Activated CD8-positive, alpha-beta T cell treated with anti-CD3 and anti-CD28 coated beads, Interleukin-2, amount 10 ng/mL, durations not matched to agents 7 days and 5 days (primary cell): Measurements from ENCODE around the gene ZNF341. TPM values are rescaled to one million over a fixed set of nuclear protein-coding genes. Genes with fewer than 3 reads are reported as not detected.
A peak's percentile ranks its signal among the peaks of the same experiment; 100 is the strongest.
"Not testable (repeated sequence)": the region's sequence is repeated elsewhere in the genome, so short reads cannot be mapped to it uniquely, and the experiment has no call there.

ENCODE experiments used
- ATAC-seq: fragments of 150-1000 bp; cut with Tn5 transposase; one replicate; pipeline ENCODE4 v1.10.0; 2021; ENCODE audit warnings: moderate library complexity
- CTCF ChIA-PET: fragments of 350-600 bp; sonication (Branson Sonifier 250); formaldehyde crosslinking; loops from one replicate; lab custom pipeline; 2021; ENCODE audit warnings: antibody characterized with exemption; lab: Charles Lee
- POLR2A ChIA-PET: fragments of 350-600 bp; sonication (Branson Sonifier 250); formaldehyde crosslinking; loops from one replicate; lab custom pipeline; 2021; ENCODE audit warnings: antibody characterized with exemption; lab: Charles Lee
- DNase-seq: peaks from one replicate; pipeline ENCODE4 v3.0.0-alpha.2; 2020
- H3K27ac Mint-ChIP-seq: one replicate; pipeline ENCODE4 v1.8.0; 2021; ENCODE audit warnings: mild to moderate bottlenecking, mixed read lengths
- H3K27me3 Mint-ChIP-seq: one replicate; pipeline ENCODE4 v1.8.0; 2021; ENCODE audit warnings: low read depth, mixed read lengths
- H3K36me3 Mint-ChIP-seq: one replicate; pipeline ENCODE4 v1.8.0; 2021; ENCODE audit warnings: low read depth, mixed read lengths
- H3K4me1 Mint-ChIP-seq: one replicate; pipeline ENCODE4 v1.8.0; 2021; ENCODE audit warnings: low read depth, mixed read lengths
- H3K4me3 Mint-ChIP-seq: one replicate; pipeline ENCODE4 v1.8.0; 2021; ENCODE audit warnings: mild to moderate bottlenecking, mixed read lengths
- H3K9me3 Mint-ChIP-seq: one replicate; pipeline ENCODE4 v1.8.0; 2022; ENCODE audit warnings: mixed read lengths; ENCODE audit not compliant: insufficient read depth
- total RNA-seq, 2 experiments: library from RNA; stranded (reverse); gene quantifications; one replicate each; pipeline ENCODE4 v1.2.3, GENCODE V29; 2021

Gene ZNF341
- total RNA-seq, 2 experiments from 2014 or later = 4.7 to 5.2 TPM

DNA sequence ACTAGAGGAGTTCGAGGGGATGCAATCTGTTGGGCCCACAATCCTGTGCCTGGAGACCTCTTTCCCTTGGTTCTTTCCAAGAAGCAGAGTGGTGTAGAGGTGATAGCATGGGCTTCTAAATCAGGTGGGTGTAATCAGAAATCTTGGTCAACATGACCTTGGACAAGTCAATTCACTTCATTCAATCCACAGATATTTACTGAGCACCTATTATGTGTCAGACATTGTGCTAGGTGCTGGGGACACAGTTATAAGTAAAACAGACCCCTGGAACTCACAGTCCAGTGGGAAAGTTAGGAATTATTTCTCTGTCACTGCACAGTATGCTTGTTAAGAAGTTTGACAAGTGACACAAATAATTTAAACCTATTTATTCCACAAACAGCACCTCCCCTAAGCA lies 42.3 kb upstream of the ZNF341 start:
- Mint-ChIP-seq H3K9me3 (no peaks in the 10 kb centered on the region), H3K27me3 (no peaks in the 10 kb centered on the region), H3K27ac (peak overlapping the region; percentile 96), H3K4me1 (peaks cover 66% of the 10 kb centered on the region), H3K4me3 (peak overlapping the region; percentile 67), H3K36me3 (peaks cover 10% of the 10 kb centered on the region)
- POLR2A ChIA-PET = interaction anchor here (2.0 to 3.1 kb wide), 3 partner anchors 10 to 30 kb away, joined by 8 to 25 read pairs (median 12); partner anchors contain the start of genes ACTL10 and PXMP4
- CTCF ChIA-PET = interaction anchor here (0.7 to 3.1 kb wide), 8 partner anchors 10 to 381 kb away, joined by 3 to 11 read pairs (median 4); partner anchors contain the start of gene PXMP4
- ATAC-seq (no peak), DNase-seq (no peak)

DNA sequence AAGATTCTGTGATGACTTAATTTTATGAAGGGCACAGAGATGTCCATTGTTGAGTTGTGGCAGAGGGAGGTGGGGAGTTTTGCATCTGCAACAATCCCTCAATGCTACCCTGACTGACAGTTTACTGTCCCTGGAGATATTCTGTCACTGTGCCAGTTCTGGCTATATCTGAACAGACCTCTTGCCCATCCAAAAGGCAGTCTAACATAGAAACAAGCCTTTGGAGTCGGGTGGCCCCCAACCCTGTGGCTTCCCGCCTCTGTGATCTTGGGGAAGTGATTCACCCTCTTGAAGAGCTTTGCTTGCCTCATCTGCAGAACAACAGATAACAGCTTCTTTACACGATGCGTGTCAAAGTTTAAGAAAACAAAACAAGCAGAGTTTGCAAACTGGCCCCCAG lies 41.8 kb upstream of the ZNF341 start:
- POLR2A ChIA-PET = interaction anchor here (1.1 to 3.1 kb wide), 5 partner anchors 10 to 42 kb away, joined by 4 to 25 read pairs (median 8); partner anchors contain the start of genes ACTL10, PXMP4 and ZNF341
- peak; percentile 76 for DNase-seq
- Mint-ChIP-seq H3K4me3 (peak overlapping the region; percentile 67), H3K9me3 (no peaks in the 10 kb centered on the region), H3K36me3 (peaks cover 5% of the 10 kb centered on the region), H3K27ac (peak overlapping the region; percentile 96), H3K4me1 (peaks cover 61% of the 10 kb centered on the region), H3K27me3 (no peaks in the 10 kb centered on the region)
- CTCF ChIA-PET = interaction anchor here (1.0 to 3.1 kb wide), 5 partner anchors 10 to 380 kb away, joined by 3 to 11 read pairs (median 5); partner anchors contain the start of gene PXMP4
- ATAC-seq = peak; percentile 13

DNA sequence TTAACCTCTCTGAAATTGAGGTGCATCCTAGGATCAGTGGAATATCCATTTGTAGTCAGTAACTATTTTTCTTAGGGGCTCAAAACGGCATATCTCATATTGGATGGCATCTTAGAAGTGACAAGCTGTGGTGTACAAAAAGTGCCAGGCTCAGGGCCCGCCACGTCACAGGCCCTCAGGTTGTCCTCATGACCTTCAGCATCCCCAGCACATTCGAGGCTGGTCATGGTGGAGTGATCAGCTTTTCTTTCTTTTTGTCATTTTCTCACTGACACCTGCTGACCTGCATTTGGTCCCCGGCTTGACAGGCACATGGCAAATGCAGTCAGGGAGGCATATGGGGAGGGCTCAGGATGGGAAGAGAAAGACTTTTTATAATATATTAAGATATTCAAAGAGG lies 38.5 kb upstream of the ZNF341 start:
- Mint-ChIP-seq H3K27me3 (no peaks in the 10 kb centered on the region), H3K9me3 (no peaks in the 10 kb centered on the region)
- POLR2A ChIA-PET = interaction anchor here (1.2 to 1.7 kb wide), 2 partner anchors 12 to 27 kb away, joined by 3 to 4 read pairs; partner anchors contain the start of gene PXMP4

DNA sequence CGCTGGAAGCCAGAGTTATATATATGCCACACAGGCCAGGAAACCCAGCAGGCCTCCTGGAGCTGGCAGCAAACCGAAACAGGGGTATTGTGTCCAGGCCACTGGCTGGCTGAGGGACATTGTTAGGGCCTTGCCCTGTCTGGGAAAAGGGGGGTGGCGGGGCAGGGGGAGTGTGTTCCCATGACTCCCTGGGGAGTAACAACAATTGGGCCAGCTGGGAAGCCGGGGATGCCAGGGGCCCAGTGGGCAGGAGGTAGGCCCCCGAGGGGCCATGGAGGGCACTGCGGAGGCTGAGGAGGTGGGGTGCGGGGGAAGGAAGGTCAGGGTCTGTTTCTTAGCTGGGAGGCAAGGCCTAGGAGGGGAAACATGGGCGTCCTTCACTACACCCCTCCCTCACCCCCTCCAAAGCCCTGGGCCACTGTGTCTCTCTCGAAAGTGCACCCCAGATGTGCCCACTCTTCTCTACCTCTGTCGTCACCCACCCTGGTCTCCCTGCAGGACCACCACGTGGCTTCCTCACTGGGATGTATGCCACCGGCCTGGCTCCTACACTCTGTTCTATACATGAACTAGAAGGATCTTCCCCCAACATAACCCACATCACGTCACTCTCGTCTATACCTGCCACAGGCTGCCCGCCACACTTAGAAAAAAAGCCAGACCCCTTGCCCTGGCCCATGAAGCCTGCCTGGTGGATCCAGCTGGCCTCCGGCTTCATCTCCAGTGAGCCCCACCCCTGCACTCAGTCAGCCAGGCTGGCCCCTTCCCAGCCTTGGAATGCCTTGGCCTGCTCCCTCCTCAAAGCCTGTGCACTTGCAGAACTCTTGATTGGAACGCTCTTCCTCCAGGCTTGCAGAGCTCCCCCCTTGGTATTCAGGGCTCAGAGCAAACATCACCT lies 37.8 kb upstream of the ZNF341 start:
- POLR2A ChIA-PET = interaction anchor here (0.7 to 1.7 kb wide), 3 partner anchors 13 to 301 kb away, joined by 3 to 4 read pairs (median 3); partner anchors contain the start of gene PXMP4
- CTCF ChIA-PET = interaction anchor here (1.4 to 1.9 kb wide), 2 partner anchors 15 to 25 kb away, joined by 3 to 6 read pairs; no protein-coding TSS in a partner anchor
- Mint-ChIP-seq H3K36me3 (no peaks in the 10 kb centered on the region), H3K9me3 (no peaks in the 10 kb centered on the region), H3K27ac (peak overlapping the region; percentile 63), H3K27me3 (no peaks in the 10 kb centered on the region), H3K4me1 (peaks cover 30% of the 10 kb centered on the region), H3K4me3 (no peak overlapping the region)
- no peak for ATAC-seq
- no peak for DNase-seq

More for the DNA sequence above, 38.5 kb upstream of the ZNF341 start:
- no peak overlapping the region for H3K4me3 Mint-ChIP-seq
- DNase-seq (no peak), ATAC-seq (no peak)
- H3K4me1 Mint-ChIP-seq = peaks cover 37% of the 10 kb centered on the region
- H3K27ac Mint-ChIP-seq = no peak overlapping the region
- H3K36me3 Mint-ChIP-seq = no peaks in the 10 kb centered on the region
- CTCF ChIA-PET = interaction anchor here (1.0 to 1.9 kb wide), 2 partner anchors 14 to 26 kb away, joined by 3 to 6 read pairs; no protein-coding TSS in a partner anchor

DNA sequence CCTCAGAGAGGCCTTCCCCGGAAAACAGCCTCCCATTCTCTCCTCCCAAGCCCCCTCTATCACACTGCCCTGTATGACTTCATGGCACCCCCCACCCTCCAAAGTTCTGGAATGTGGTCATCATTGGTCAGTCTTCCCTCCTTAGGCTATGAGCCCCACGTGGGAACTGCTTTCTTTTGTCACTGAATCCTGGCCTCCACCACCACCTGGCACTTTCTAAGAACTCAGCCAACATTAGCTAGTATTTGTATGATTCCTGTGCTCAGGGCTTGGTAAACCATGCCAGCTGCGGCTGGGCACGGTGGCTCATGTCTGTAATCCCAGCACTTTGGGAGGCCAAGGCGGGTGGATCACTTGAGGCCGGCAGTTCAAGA lies 37.2 kb upstream of the ZNF341 start:
- CTCF ChIA-PET = interaction anchor here (1.4 kb wide), 1 partner anchor 25 kb away, joined by 3 read pairs; no protein-coding TSS in a partner anchor

DNA sequence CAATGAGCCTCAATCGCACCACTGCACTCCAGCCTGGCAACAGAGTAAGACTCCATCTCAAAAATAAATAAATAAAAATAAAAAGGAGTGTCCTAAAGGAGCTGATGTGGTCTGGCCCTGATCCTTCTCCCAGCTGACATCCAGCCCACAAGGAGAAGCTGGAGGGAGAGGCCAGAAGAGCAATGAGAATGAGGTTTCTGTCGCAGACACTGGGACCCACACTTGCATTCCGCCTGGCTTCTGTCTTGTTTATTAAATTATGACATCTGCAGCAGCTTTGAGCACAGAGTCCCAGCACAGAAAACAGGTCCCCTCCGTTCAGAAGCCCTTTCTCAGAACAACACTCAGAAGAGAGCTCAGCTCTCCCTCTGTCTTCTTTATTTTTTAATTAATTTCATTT lies 35.3 kb upstream of the ZNF341 start:
- no peaks in the 10 kb centered on the region for H3K27me3 Mint-ChIP-seq
- CTCF ChIA-PET = no interaction called here
- no peaks in the 10 kb centered on the region for H3K9me3 Mint-ChIP-seq
- ATAC-seq (no peak), DNase-seq (no peak)
- H3K4me3 Mint-ChIP-seq = no peak overlapping the region
- H3K36me3 Mint-ChIP-seq = no peaks in the 10 kb centered on the region
- POLR2A ChIA-PET = interaction anchor here (1.0 kb wide), 1 partner anchor 12 kb away, joined by 3 read pairs; no protein-coding TSS in a partner anchor
- peaks cover 5% of the 10 kb centered on the region for H3K4me1 Mint-ChIP-seq
- no peak overlapping the region for H3K27ac Mint-ChIP-seq

More for the DNA sequence above, 37.2 kb upstream of the ZNF341 start:
- Mint-ChIP-seq H3K27me3 (no peaks in the 10 kb centered on the region), H3K36me3 (no peaks in the 10 kb centered on the region), H3K4me1 (peaks cover 23% of the 10 kb centered on the region), H3K4me3 (no peak overlapping the region), H3K9me3 (no peaks in the 10 kb centered on the region), H3K27ac (peak overlapping the region; percentile 63)
- no peak for ATAC-seq
- no peak for DNase-seq
- POLR2A ChIA-PET = no interaction called here

DNA sequence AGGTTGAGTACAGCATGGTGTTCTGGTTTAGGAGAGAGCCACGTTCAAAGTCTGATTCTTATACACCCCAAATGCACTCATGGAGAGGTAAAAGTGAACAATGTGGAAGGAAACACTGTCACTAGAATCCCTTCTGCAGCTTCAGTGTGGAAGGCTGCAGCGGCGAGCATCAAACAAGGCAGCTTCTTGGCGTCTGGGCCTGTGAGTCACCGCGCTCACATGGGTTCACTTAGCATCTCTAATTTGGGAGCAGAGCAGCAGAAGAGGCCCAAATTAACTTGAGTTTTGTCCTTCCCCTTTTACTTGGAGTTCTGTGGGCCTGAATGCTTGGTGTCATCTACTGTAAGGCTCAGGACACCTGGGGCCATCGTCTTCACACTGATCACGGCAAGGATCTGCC lies 34.7 kb upstream of the ZNF341 start:
- Mint-ChIP-seq H3K4me3 (no peak overlapping the region), H3K36me3 (peaks cover 4% of the 10 kb centered on the region), H3K27me3 (no peaks in the 10 kb centered on the region), H3K27ac (no peak overlapping the region), H3K9me3 (no peaks in the 10 kb centered on the region), H3K4me1 (peaks cover 1% of the 10 kb centered on the region)
- CTCF ChIA-PET = interaction anchor here (1.3 kb wide), 1 partner anchor 10 kb away, joined by 3 read pairs; no protein-coding TSS in a partner anchor
- ATAC-seq (no peak), DNase-seq (no peak)
- POLR2A ChIA-PET = interaction anchor here (1.0 kb wide), 1 partner anchor 12 kb away, joined by 3 read pairs; no protein-coding TSS in a partner anchor

DNA sequence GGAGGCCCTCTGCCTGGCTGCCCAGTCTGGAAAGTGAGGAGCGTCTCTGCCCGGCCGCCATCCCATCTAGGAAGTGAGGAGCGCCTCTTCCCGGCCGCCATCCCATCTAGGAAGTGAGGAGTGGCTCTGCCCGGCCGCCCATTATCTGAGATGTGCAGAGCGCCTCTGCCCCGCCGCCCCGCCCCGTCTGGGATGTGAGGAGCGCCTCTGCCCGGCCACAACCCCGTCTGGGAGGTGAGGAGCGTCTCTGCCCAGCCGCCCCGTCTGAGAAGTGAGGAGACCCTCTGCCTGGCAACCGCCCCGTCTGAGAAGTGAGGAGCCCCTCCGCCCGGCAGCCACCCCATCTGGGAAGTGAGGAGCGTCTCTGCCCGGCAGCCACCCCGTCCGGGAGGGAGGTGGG lies 32.8 kb upstream of the ZNF341 start:
- H3K27me3 Mint-ChIP-seq, H3K9me3 Mint-ChIP-seq, H3K36me3 Mint-ChIP-seq, CTCF ChIA-PET, H3K4me1 Mint-ChIP-seq, ATAC-seq, DNase-seq, H3K4me3 Mint-ChIP-seq, H3K27ac Mint-ChIP-seq, POLR2A ChIA-PET: not testable (repeated sequence)

DNA sequence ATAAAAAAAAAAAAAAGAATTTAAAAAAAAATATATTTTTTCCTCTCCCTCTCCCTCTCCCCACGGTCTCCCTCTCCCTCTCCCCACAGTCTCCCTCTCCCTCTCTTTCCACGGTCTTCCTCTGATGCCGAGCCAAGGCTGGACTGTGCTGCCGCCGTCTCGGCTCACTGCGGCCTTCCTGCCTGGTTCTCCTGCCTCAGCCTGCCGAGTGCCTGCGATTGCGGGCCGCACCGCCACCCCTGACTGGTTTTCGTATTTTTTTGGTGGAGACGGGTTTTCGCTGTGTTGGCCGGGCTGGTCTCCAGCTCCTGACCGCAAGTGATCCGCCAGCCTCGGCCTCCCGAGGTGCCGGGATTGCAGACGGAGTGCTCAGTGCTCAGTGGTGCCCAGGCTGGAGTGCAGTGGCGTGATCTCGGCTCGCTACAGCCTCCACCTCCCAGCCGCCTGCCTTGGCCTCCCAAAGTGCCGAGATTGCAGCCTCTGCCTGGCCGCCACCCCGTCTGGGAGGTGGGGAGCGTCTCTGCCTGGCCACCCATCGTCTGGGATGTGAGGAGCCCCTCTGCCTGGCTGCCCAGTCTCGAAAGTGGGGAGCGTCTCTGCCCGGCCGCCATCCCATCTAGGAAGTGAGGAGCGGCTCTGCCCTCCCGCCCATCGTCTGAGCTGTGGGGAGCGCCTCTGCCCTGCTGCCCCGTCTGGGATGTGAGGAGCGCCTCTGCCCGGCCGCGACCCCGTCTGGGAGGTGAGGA lies 30.9 kb upstream of the ZNF341 start:
- H3K9me3 Mint-ChIP-seq, ATAC-seq, POLR2A ChIA-PET, H3K27me3 Mint-ChIP-seq, H3K27ac Mint-ChIP-seq, H3K4me3 Mint-ChIP-seq, CTCF ChIA-PET, DNase-seq, H3K4me1 Mint-ChIP-seq: not testable (repeated sequence)
- H3K36me3 Mint-ChIP-seq = peaks cover 13% of the 10 kb centered on the region

DNA sequence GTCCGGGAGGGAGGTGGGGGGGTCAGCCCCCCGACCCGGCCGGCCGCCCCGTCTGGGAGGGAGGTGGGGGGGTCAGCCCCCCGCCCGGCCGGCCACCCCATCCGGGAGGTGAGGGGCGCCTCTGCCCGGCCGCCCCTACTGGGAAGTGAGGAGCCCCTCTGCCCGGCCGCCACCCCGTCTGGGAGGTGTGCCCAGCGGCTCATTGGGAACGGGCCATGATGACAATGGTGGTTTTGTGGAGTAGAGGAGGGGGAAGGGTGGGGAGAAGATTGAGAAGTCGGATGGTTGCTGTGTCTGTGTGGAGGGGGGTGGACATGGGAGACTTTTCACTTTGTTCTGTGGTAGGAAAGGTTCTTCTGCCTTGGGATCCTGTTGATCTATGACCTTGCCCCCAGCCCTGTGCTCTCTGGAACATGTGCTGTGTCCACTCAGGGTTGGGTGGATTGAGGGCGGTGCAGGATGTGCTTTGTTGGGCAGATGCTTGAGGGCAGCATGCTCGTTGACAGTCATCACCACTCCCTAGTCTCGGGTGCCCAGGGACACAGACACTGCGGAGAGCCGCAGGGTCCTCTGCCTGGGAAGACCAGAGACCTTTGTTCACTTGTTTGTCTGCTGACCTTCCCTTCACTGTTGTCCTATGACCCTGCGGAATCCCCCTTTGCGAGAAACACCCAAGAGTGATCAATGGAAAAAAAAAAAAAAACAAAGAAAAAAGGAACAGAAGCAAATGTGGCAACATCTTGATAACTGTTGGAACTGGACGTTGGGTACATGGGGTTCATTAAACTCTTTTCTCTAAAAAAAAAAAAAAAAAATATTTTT lies 30.0 kb upstream of the ZNF341 start:
- no peaks in the 10 kb centered on the region for H3K27me3 Mint-ChIP-seq
- no peaks in the 10 kb centered on the region for H3K4me1 Mint-ChIP-seq
- H3K27ac Mint-ChIP-seq = no peak overlapping the region
- H3K9me3 Mint-ChIP-seq = no peaks in the 10 kb centered on the region
- no peak for DNase-seq
- ChIA-PET CTCF (no interaction called here), POLR2A (no interaction called here)
- H3K36me3 Mint-ChIP-seq = peaks cover 13% of the 10 kb centered on the region
- no peak overlapping the region for H3K4me3 Mint-ChIP-seq
- ATAC-seq = no peak
